PFSK-1 (cell line): ENCODE data around the gene SPDYA.

Source experiments
- FOXP2 ChIP-seq: optimal IDR thresholded peaks from 2 replicates; pipeline ENCODE3; 2011; ENCODE audit warnings: borderline replicate concordance, control low read depth, inconsistent platforms; ENCODE audit not compliant: insufficient read depth; ENCODE audit errors: extremely low read length, extremely low read depth
- POLR2AphosphoS5 ChIP-seq: IDR thresholded peaks from 2 replicates; pipeline ENCODE4 v1.6.1; 2012; ENCODE audit warnings: low read depth, mild to moderate bottlenecking, control low read depth, low read length, moderate library complexity
- SIN3A ChIP-seq: IDR thresholded peaks from 2 replicates; pipeline ENCODE4 v1.6.1; 2012; ENCODE audit warnings: mild to moderate bottlenecking, low read length, moderate library complexity, borderline replicate concordance; ENCODE audit not compliant: insufficient read depth
- TAF1 ChIP-seq: IDR thresholded peaks from 2 replicates; pipeline ENCODE4 v1.6.1; 2012; ENCODE audit warnings: low read length, control low read depth, borderline replicate concordance; ENCODE audit not compliant: insufficient read depth
- TF ChIP-seq, protein P1 (sequence below), 2 experiments: IDR thresholded peaks; 2 replicates each; pipeline versions ENCODE4 v1.6.1 to v1.8.0; 2011 to 2012; ENCODE audit warnings: low read depth in 2 of 2, low read length in 2 of 2, control low read depth in 1 of 2, inconsistent platforms in 1 of 2, mild to moderate bottlenecking in 1 of 2, moderate library complexity in 1 of 2; ENCODE audit not compliant: insufficient read depth in 1 of 2

Gene SPDYA

DNA sequence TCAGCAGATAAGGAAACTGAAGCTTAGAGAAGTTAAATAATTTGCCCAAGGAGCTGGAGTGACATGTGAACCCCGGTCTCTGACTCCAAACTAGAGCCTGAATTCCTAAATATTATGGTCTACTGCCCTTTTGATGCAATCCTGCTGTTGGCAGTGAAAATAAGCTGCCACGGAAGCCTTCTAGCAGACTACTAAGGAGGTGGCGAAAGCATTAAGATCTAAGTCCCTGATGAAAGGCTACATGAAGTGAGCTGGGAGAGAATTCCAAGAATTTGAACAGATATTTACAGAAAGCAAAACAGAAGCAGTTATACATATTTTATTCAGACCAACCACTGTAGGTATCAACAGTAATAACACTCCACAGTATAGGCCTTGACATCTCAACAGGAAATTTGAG lies 31.4 kb downstream of the SPDYA start:
- TF ChIP-seq FOXP2: no peak
- TF ChIP-seq SIN3A: no peak
- TF ChIP-seq TAF1: no peak
- TF ChIP-seq, protein P1, sequence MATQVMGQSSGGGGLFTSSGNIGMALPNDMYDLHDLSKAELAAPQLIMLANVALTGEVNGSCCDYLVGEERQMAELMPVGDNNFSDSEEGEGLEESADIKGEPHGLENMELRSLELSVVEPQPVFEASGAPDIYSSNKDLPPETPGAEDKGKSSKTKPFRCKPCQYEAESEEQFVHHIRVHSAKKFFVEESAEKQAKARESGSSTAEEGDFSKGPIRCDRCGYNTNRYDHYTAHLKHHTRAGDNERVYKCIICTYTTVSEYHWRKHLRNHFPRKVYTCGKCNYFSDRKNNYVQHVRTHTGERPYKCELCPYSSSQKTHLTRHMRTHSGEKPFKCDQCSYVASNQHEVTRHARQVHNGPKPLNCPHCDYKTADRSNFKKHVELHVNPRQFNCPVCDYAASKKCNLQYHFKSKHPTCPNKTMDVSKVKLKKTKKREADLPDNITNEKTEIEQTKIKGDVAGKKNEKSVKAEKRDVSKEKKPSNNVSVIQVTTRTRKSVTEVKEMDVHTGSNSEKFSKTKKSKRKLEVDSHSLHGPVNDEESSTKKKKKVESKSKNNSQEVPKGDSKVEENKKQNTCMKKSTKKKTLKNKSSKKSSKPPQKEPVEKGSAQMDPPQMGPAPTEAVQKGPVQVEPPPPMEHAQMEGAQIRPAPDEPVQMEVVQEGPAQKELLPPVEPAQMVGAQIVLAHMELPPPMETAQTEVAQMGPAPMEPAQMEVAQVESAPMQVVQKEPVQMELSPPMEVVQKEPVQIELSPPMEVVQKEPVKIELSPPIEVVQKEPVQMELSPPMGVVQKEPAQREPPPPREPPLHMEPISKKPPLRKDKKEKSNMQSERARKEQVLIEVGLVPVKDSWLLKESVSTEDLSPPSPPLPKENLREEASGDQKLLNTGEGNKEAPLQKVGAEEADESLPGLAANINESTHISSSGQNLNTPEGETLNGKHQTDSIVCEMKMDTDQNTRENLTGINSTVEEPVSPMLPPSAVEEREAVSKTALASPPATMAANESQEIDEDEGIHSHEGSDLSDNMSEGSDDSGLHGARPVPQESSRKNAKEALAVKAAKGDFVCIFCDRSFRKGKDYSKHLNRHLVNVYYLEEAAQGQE (IDR thresholded peaks at IDR 0.05; ENCODE audit: insufficient read depth in 1 of 2, low read depth in 2 of 2, low read length in 2 of 2): no peak
- no peak for TF ChIP-seq POLR2AphosphoS5

DNA sequence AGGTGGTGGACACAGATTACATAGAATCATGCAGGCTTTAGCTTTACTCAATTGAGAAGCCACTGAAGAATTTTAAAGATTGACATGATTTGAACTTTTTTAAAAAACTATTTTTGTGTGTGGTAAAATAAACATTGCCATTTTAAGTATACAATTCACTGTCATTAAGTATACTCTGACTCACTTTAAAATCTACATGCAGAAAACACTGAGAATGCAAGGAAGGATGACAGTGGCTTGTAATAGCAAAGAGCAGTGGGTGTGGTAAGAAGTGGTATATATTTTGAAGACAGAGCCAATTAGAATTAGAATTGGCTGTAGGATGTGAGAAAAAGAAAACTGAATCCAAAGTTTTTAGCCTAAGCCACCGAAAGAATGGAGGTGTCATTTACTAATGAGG lies 44.6 kb downstream of the SPDYA start:
- TF ChIP-seq, protein P1 (IDR thresholded peaks at IDR 0.05; ENCODE audit: insufficient read depth in 1 of 2, low read depth in 2 of 2, low read length in 2 of 2): no peak
- no peak for TF ChIP-seq FOXP2
- TF ChIP-seq TAF1: no peak
- TF ChIP-seq SIN3A: no peak
- no peak for TF ChIP-seq POLR2AphosphoS5

DNA sequence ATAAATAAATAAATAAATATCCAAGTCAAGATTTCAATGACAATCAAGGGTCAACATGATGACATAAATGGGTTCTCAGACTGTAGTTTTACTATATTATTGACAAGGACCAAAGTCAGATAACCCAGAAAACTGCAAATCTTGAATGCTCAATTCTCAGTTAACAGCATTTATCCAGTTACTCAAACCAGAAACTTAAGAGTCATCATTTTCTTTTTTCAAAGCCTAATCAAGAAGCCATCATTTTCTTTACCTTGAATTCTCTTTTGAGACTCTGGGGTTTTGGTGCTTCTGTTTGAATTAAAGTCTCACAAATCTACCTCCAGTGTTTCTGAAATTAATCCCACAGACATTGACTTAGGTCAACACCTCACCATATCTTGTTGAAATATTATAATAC lies 45.3 kb downstream of the SPDYA start:
- TF ChIP-seq SIN3A (no peak), TAF1 (no peak), POLR2AphosphoS5 (no peak), FOXP2 (no peak)
- TF ChIP-seq, protein P1 (IDR thresholded peaks at IDR 0.05; ENCODE audit: insufficient read depth in 1 of 2, low read depth in 2 of 2, low read length in 2 of 2): no peak

DNA sequence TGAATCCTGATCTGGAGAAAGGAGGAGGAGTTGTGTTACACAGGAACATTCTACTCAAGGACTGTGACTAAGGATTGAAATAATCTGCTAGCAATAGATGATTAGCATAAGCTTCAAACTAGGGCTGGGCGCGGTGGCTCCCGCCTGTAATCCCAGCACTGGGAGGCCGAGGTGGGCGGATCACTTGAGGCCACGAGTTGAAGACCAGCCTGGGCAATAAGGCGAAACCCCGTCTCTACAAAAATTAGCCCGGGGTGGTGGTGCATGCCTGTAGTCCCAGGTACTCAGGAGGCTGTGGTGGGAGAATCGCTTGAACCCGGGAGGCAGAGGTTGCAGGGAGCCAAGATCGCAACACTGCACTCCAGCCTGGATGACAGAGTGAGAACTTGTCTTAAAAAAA lies 58.0 kb downstream of the SPDYA start:
- TF ChIP-seq FOXP2 (no peak), SIN3A (no peak), POLR2AphosphoS5 (no peak), TAF1 (no peak)
- TF ChIP-seq, protein P1 (IDR thresholded peaks at IDR 0.05; ENCODE audit: insufficient read depth in 1 of 2, low read depth in 2 of 2, low read length in 2 of 2): no peak

DNA sequence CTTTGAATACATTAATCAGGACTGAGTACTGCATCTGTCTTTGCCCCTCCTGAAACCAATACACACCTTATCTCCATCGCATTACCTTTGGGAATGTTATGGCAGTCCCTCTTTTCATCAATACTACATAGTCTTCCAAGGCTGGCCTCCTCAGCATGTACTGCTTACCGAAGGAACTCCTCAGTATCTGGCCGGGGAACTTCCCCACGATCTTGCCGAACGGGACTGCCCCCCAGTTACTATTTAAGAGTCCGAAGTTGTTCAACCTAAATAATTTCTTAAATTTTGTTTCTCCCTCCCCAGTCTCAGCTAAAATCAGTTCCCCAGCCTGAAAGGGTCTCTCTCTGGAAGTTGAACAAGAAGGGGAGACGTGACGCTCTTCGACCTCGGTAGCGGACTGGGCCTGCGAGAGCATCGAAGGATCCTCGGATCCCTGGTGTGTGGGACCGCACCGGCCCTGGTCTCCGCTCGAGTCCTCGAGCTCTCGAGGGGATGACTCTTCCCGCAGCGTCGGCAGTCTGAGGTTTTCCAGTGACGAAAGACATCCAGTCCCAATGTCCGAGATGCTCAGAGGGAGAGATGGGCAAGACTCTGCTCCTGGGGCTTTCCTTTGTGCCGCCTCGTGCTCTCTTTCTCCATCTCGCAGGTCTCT lies 59.0 kb downstream of the SPDYA start:
- TF ChIP-seq TAF1 (no peak), FOXP2 (no peak), POLR2AphosphoS5 (no peak), SIN3A (no peak)
- TF ChIP-seq, protein P1 (IDR thresholded peaks at IDR 0.05; ENCODE audit: insufficient read depth in 1 of 2, low read depth in 2 of 2, low read length in 2 of 2): no peak
